Suprapubic skin (tissue), 4 donors: ENCODE measurements around the gene KRT73. TPM values are rescaled to one million over a fixed set of nuclear protein-coding genes. Genes with fewer than 3 reads are reported as not detected.

Experiments used
- DNase-seq, 2 donors: peaks; one replicate each; pipeline ENCODE4 v3.0.0-alpha.2; 2019; ENCODE audit warnings: low spot score in 2 of 2
- H3K27ac ChIP-seq: fragments of 200-600 bp; sonication (generic); one replicate; pipeline ENCODE4 v1.5.1; 2019
- H3K27me3 ChIP-seq: fragments of 200-600 bp; sonication (generic); one replicate; pipeline ENCODE4 v1.5.1; 2019
- H3K36me3 ChIP-seq: fragments of 200-600 bp; sonication (generic); one replicate; pipeline ENCODE4 v1.5.1; 2019
- H3K4me1 ChIP-seq: fragments of 200-600 bp; sonication (generic); one replicate; pipeline ENCODE4 v1.5.1; 2019
- H3K4me3 ChIP-seq: fragments of 200-600 bp; sonication (generic); one replicate; pipeline ENCODE4 v1.5.1; 2019; ENCODE audit warnings: mild to moderate bottlenecking
- H3K9me3 ChIP-seq: fragments of 200-600 bp; sonication (generic); one replicate; pipeline ENCODE4 v1.5.1; 2019
- CTCF ChIP-seq, 2 donors: fragments of 200-600 bp in 1 of 2; fragments of 450-650 bp in 1 of 2; sonication (generic) in 1 of 2; IDR thresholded peaks; one replicate each; pipeline ENCODE4 v1.5.1; 2016 to 2019; ENCODE audit warnings: antibody characterized with exemption in 2 of 2, mild to moderate bottlenecking in 1 of 2, moderate library complexity in 1 of 2
- EP300 ChIP-seq: sonication (generic); formaldehyde crosslinking; IDR thresholded peaks from one replicate; pipeline ENCODE4 v1.6.1; 2017; ENCODE audit warnings: antibody characterized with exemption
- POLR2A ChIP-seq, 2 donors: fragments of 450-650 bp; IDR thresholded peaks; one replicate each; pipeline ENCODE4 v1.6.1; 2017; ENCODE audit warnings: antibody characterized with exemption in 2 of 2, mild to moderate bottlenecking in 2 of 2, moderate library complexity in 2 of 2
- POLR2AphosphoS5 ChIP-seq, 3 donors: sonication (generic); formaldehyde crosslinking; IDR thresholded peaks; one replicate each; pipeline ENCODE4 v1.6.1; 2017; ENCODE audit warnings: antibody characterized with exemption in 3 of 3
- WGBS: methylation state at CpG from one replicate; pipeline ENCODE4 v1.1.5; 2018; 5-methylcytosine and 5-hydroxymethylcytosine counted together
- total RNA-seq, 4 donors: library from RNA; depleted of rRNA; stranded (reverse); fragments of >200 nt; gene quantifications; one replicate each; pipeline ENCODE4 v1.1.0, GENCODE V29; 2016

KRT73 gene
- total RNA-seq, 4 donors from 2014 or later = 8.7 to 27.4 (median 17.5) TPM

- no peak for DNase-seq
- peaks cover 21% of the 10 kb centered on the region for H3K4me1 ChIP-seq
- H3K4me3 ChIP-seq = no peak overlapping the region
- H3K9me3 ChIP-seq = no peaks in the 10 kb centered on the region
- peaks cover 4% of the 10 kb centered on the region for H3K27me3 ChIP-seq
- peak overlapping the region; percentile 73 for H3K27ac ChIP-seq
- H3K36me3 ChIP-seq = no peaks in the 10 kb centered on the region
- no peak for TF ChIP-seq POLR2A (IDR thresholded peaks at IDR 0.05)
- TF ChIP-seq EP300 = no peak
- TF ChIP-seq CTCF (IDR thresholded peaks at IDR 0.05) = no peak
Measured at GRCh38 chr12:52662918-52663229, 44.5 kb upstream of the KRT73 start.

DNA sequence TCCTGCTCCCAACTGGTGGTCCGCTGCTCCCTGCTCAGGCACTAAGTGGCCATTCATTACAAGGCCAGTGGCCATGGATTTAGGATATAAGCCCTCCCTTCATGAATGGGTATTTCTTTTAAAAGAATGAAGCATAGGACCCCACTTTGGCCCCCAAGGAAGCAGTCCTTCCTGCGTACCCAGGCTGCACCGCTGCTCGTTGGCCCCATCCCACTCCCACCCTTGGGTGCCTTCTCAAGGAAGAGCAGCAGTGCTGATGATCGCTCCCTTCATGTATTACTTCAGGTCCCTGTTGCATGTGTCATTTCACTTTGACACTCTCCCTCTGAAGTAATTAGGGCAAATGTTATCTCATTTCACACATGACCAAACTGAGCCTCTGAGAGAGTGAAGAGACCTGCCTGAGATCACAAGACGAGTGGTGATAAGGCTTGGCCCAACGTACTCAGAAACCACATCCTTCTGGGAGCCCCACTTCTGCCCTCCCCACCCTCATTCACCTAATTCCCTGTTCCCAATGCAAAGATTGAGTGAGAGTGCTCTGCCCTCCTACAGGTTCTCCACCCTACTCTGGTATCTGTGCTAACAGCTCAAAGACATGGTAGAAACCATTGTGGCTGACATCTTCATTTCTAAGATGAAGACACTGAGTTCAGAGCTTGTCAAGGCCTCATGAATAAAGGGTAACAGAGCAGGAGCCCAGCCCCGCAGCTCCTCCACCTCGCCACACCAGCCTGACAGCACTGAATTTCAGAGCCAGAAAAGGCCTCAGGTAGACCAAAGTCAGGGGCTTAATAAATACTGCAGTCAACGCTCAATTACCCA is 43.9 kb upstream of the KRT73 start:
- Histone ChIP-seq H3K27ac (peak overlapping the region; percentile 73), H3K36me3 (no peaks in the 10 kb centered on the region), H3K9me3 (no peaks in the 10 kb centered on the region), H3K27me3 (peaks cover 4% of the 10 kb centered on the region), H3K4me1 (peaks cover 21% of the 10 kb centered on the region), H3K4me3 (no peak overlapping the region)
- DNase-seq = no peak
- TF ChIP-seq POLR2AphosphoS5 (IDR thresholded peaks at IDR 0.05) (no peak), EP300 (no peak), CTCF (IDR thresholded peaks at IDR 0.05) (no peak), POLR2A (IDR thresholded peaks at IDR 0.05) (no peak)
- 75% methylated on average over 10 of the region's 10 CpGs for WGBS

DNA sequence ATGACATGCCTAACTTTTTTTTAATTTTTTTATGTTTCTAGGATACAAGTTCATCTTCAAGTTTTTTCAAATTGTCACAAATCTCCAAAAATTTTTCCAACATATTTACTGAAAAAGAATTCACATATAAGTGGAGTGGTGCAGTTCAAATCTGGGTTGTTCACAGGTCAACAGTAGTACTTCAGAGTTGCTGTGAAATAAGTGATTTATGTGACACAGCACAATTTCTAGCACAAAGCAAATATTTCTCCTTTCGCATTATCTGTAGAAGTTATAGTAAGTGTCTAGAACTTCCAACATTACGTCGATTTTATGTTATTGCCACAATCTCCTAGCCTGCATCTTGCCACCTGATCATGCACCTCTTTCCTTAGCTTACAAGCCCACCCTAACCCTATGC is 43.3 kb upstream of the KRT73 start:
- H3K4me1 ChIP-seq = peaks cover 22% of the 10 kb centered on the region
- no peaks in the 10 kb centered on the region for H3K9me3 ChIP-seq
- peak overlapping the region; percentile 24 for H3K27ac ChIP-seq
- no peak overlapping the region for H3K4me3 ChIP-seq
- no peak for TF ChIP-seq CTCF (IDR thresholded peaks at IDR 0.05)
- TF ChIP-seq EP300 = no peak
- WGBS = 96% methylated on average over 3 of the region's 3 CpGs
- H3K36me3 ChIP-seq = no peaks in the 10 kb centered on the region
- H3K27me3 ChIP-seq = peaks cover 4% of the 10 kb centered on the region
- no peak for DNase-seq

DNA sequence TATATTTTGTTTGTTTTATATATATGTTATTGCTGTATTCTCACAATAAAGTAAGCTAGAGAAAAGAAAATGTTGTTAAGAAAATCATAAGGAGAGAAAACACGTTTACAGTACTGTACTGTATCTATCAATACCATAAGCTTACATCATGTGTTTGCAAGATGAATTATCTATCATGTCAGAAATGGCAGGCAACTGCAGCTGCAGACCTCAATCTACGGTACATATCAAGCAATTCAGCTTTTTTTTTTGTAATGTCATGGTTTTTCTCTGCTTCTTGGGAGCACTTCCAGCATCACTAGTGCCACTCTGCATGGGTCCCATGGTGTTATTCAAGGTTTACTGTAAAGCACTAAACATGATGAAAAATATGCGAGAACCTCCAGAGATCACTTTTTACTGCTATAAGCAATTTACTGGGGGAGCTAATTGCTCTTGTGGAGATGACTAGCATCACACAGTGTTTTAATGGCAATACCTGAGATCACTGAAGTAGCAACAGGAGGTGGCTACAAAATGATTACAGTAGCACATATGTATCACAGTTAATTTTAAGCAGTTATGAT is 42.7 kb upstream of the KRT73 start:
- Histone ChIP-seq H3K27ac (no peak overlapping the region), H3K4me3 (no peak overlapping the region), H3K36me3 (no peaks in the 10 kb centered on the region), H3K9me3 (no peaks in the 10 kb centered on the region), H3K27me3 (peaks cover 4% of the 10 kb centered on the region), H3K4me1 (peaks cover 29% of the 10 kb centered on the region)
- DNase-seq = no peak
- 66% methylated on average over 3 of the region's 3 CpGs for WGBS
- TF ChIP-seq CTCF (IDR thresholded peaks at IDR 0.05) = no peak
- TF ChIP-seq EP300 = no peak
- TF ChIP-seq POLR2A (IDR thresholded peaks at IDR 0.05) = no peak
- no peak for TF ChIP-seq POLR2AphosphoS5 (IDR thresholded peaks at IDR 0.05)

- peak overlapping the region; percentile 22 for H3K27ac ChIP-seq
- H3K27me3 ChIP-seq = no peaks in the 10 kb centered on the region
- no peaks in the 10 kb centered on the region for H3K36me3 ChIP-seq
- no peak for DNase-seq
- H3K9me3 ChIP-seq = no peaks in the 10 kb centered on the region
- H3K4me1 ChIP-seq = peaks cover 39% of the 10 kb centered on the region
- H3K4me3 ChIP-seq = no peak overlapping the region
- TF ChIP-seq CTCF (IDR thresholded peaks at IDR 0.05) (no peak), POLR2AphosphoS5 (IDR thresholded peaks at IDR 0.05) (no peak), POLR2A (IDR thresholded peaks at IDR 0.05) (no peak), EP300 (no peak)
- 54% methylated on average over 4 of the region's 4 CpGs for WGBS
Measured at GRCh38 chr12:52659951-52660350, 41.6 kb upstream of the KRT73 start.
